ENCODE data around the gene ACSBG1.

- TF ChIP-seq, protein P1, sequence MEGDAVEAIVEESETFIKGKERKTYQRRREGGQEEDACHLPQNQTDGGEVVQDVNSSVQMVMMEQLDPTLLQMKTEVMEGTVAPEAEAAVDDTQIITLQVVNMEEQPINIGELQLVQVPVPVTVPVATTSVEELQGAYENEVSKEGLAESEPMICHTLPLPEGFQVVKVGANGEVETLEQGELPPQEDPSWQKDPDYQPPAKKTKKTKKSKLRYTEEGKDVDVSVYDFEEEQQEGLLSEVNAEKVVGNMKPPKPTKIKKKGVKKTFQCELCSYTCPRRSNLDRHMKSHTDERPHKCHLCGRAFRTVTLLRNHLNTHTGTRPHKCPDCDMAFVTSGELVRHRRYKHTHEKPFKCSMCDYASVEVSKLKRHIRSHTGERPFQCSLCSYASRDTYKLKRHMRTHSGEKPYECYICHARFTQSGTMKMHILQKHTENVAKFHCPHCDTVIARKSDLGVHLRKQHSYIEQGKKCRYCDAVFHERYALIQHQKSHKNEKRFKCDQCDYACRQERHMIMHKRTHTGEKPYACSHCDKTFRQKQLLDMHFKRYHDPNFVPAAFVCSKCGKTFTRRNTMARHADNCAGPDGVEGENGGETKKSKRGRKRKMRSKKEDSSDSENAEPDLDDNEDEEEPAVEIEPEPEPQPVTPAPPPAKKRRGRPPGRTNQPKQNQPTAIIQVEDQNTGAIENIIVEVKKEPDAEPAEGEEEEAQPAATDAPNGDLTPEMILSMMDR (IDR thresholded peaks at IDR 0.05; ENCODE audit: insufficient read depth, low read length), result no peak
- no peak for TF ChIP-seq POLR2AphosphoS5 (IDR thresholded peaks at IDR 0.05; ENCODE audit: low read depth)
These were observed 46.1 kb upstream of the ACSBG1 start for GRCh38 chr15:78280319-78281072.

Data from HL-60 (cell line).